HepG2 (cell line): Measurements from ENCODE around the gene P2RX2. TPM values are rescaled to one million over a fixed set of nuclear protein-coding genes. Genes with fewer than 3 reads are reported as not detected.

ENCODE experiments used
- ATAC-seq: fragments of 200-7000 bp; cut with Tn5 transposase; 3 replicates; pipeline ENCODE4 v1.9.1; 2020; ENCODE audit warnings: mild to moderate bottlenecking, moderate library complexity
- BruUV-seq: library from RNA; stranded (reverse); fragments of 400-500 nt; replicated peaks from 2 replicates; lab custom pipeline; 2021; lab: Mats Ljungman, UMichigan
- CTCF ChIA-PET: fragments of 300-600 bp; formaldehyde crosslinking; extraction: SDS; loops from one replicate; lab custom pipeline; 2021; ENCODE audit warnings: low total read pairs, inconsistent platforms, low intra/inter-chr PET ratio; lab: Yijun Ruan, JAX
- POLR2A ChIA-PET: fragments of 350-600 bp; sonication (Branson Sonifier 250); formaldehyde crosslinking; loops from one replicate; lab custom pipeline; 2020; ENCODE audit warnings: antibody characterized with exemption, inconsistent platforms; lab: Yijun Ruan, JAX
- DNase-seq: peaks from one replicate; pipeline ENCODE4 v3.0.0-alpha.2; 2015; ENCODE audit warnings: low spot score
- FAIRE-seq: peaks from 3 replicates; lab custom pipeline; 2011; peaks lifted over from hg19 to GRCh38; lab: Jason Lieb, UNC
- H2AFZ ChIP-seq: one replicate; pipeline ENCODE4 v1.6.1; 2011; ENCODE audit warnings: low read length, inconsistent platforms
- H3K27ac ChIP-seq: fragments of 300-600 bp; 3 replicates; pipeline ENCODE4 v1.8.0; 2011; ENCODE audit warnings: mixed run types, mild to moderate bottlenecking, mixed read lengths, low read length, inconsistent platforms; ENCODE audit not compliant: insufficient read depth; ENCODE audit errors: extremely low read length
- H3K27me3 ChIP-seq, 2 experiments: fragments of 200-600 bp in 1 of 2; 2 replicates in 1 of 2; 3 replicates in 1 of 2; pipeline versions ENCODE4 v1.6.0 to v1.8.0; 2011; ENCODE audit warnings: low read length in 2 of 2, mild to moderate bottlenecking in 2 of 2, moderate library complexity in 2 of 2, inconsistent platforms in 1 of 2; ENCODE audit not compliant: insufficient read depth in 2 of 2, control insufficient read depth in 1 of 2
- H3K36me3 ChIP-seq, 2 experiments: fragments of 200-600 bp in 1 of 2; replicated peaks in 1 of 2; 2 replicates in 1 of 2; 3 replicates in 1 of 2; pipeline versions ENCODE4 v1.5.1 to v1.8.0; 2011; ENCODE audit warnings: low read length in 2 of 2, inconsistent platforms in 1 of 2; ENCODE audit not compliant: insufficient read depth in 2 of 2, control insufficient read depth in 1 of 2
- H3K4me1 ChIP-seq: 2 replicates; pipeline ENCODE4 v1.5.1; 2012; ENCODE audit warnings: low read length, inconsistent platforms; ENCODE audit not compliant: insufficient read depth
- H3K4me2 ChIP-seq: 2 replicates; pipeline ENCODE4 v1.6.0; 2011; ENCODE audit warnings: low read depth, low read length, inconsistent platforms
- H3K4me3 ChIP-seq, 3 experiments: fragments of 200-600 bp in 1 of 3; sonication (generic), shearing (Covaris generic) in 1 of 3; replicated peaks in 1 of 3; 2 replicates each; pipeline ENCODE4 v1.5.1; 2011 to 2016; ENCODE audit warnings: low read length in 3 of 3, inconsistent platforms in 2 of 3, low read depth in 2 of 3, mild to moderate bottlenecking in 2 of 3, control low read depth in 1 of 3, mixed read lengths in 1 of 3; ENCODE audit not compliant: insufficient read depth in 1 of 3
- H3K79me2 ChIP-seq: one replicate; pipeline ENCODE4 v1.6.1; 2011; ENCODE audit warnings: low read length, inconsistent platforms; ENCODE audit not compliant: insufficient read depth
- H3K9ac ChIP-seq: 2 replicates; pipeline ENCODE4 v1.6.0; 2011; ENCODE audit warnings: mild to moderate bottlenecking, low read depth, low read length, inconsistent platforms; ENCODE audit not compliant: insufficient read depth
- H3K9me3 ChIP-seq: 2 replicates; pipeline ENCODE4 v1.5.1; 2012; ENCODE audit warnings: mild to moderate bottlenecking, low read length
- H4K20me1 ChIP-seq: 2 replicates; pipeline ENCODE4 v1.6.0; 2011; ENCODE audit warnings: inconsistent platforms, mild to moderate bottlenecking, low read length, moderate library complexity; ENCODE audit not compliant: insufficient read depth
- AHR ChIP-seq: IDR thresholded peaks from 2 replicates; pipeline ENCODE4 v1.6.1; 2018; ENCODE audit warnings: missing genetic modification reagents, missing compliant biosample characterization
- CTCF ChIP-seq: sonication (generic); formaldehyde crosslinking; IDR thresholded peaks from 2 replicates; pipeline ENCODE4 v1.5.0; 2020; ENCODE audit warnings: mild to moderate bottlenecking, missing genetic modification reagents, moderate library complexity
- FOXJ3 ChIP-seq: sonication (generic); formaldehyde crosslinking; IDR thresholded peaks from 2 replicates; pipeline ENCODE4 v1.4.0; 2020; ENCODE audit warnings: missing genetic modification reagents, mild to moderate bottlenecking, borderline replicate concordance
- GABPA ChIP-seq, 2 experiments: IDR thresholded peaks; 2 replicates each; pipeline ENCODE4 v1.6.1; 2011 to 2016; ENCODE audit warnings: low read depth in 2 of 2, low read length in 1 of 2, missing biosample characterization in 1 of 2, missing genetic modification characterization in 1 of 2
- HDAC1 ChIP-seq: sonication (generic); formaldehyde crosslinking; IDR thresholded peaks from 2 replicates; pipeline ENCODE4 v1.5.1; 2020; ENCODE audit warnings: mild to moderate bottlenecking, missing genetic modification reagents
- HNRNPL ChIP-seq: fragments of 200-400 bp; formaldehyde crosslinking; IDR thresholded peaks from 2 replicates; pipeline ENCODE4 v1.6.1; 2017; ENCODE audit warnings: mild to moderate bottlenecking, low read depth, low read length
- HOXA7 ChIP-seq: sonication (generic); formaldehyde crosslinking; IDR thresholded peaks from 2 replicates; pipeline ENCODE4 v1.8.1; 2022; ENCODE audit warnings: mild to moderate bottlenecking, missing genetic modification reagents, moderate library complexity
- HOXD1 ChIP-seq: sonication (generic); formaldehyde crosslinking; IDR thresholded peaks from 2 replicates; pipeline ENCODE4 v1.5.0; 2020; ENCODE audit warnings: missing genetic modification reagents
- MTA1 ChIP-seq: sonication (generic); formaldehyde crosslinking; IDR thresholded peaks from 2 replicates; pipeline ENCODE4 v1.4.0; 2020; ENCODE audit warnings: missing genetic modification reagents, mild to moderate bottlenecking, borderline replicate concordance
- MXD1 ChIP-seq: sonication (generic); formaldehyde crosslinking; IDR thresholded peaks from 2 replicates; pipeline ENCODE4 v1.4.0; 2020; ENCODE audit warnings: mild to moderate bottlenecking, missing genetic modification reagents
- NR1H2 ChIP-seq: sonication (generic); formaldehyde crosslinking; IDR thresholded peaks from 2 replicates; pipeline ENCODE4 v1.8.1; 2022; ENCODE audit warnings: low read depth, missing genetic modification reagents, borderline replicate concordance
- SIX4 ChIP-seq: sonication (generic); formaldehyde crosslinking; IDR thresholded peaks from 2 replicates; pipeline ENCODE4 v1.4.0; 2020; ENCODE audit warnings: missing genetic modification reagents
- TBX3 ChIP-seq: fragments of 450-650 bp; IDR thresholded peaks from 2 replicates; pipeline ENCODE4 v1.6.1; 2017; ENCODE audit warnings: antibody characterized with exemption, mild to moderate bottlenecking, inconsistent platforms, borderline replicate concordance
- TRAFD1 ChIP-seq: sonication (generic); formaldehyde crosslinking; IDR thresholded peaks from 2 replicates; pipeline ENCODE4 v1.5.1; 2020; ENCODE audit warnings: missing genetic modification reagents, mild to moderate bottlenecking, borderline replicate concordance
- TSC22D2 ChIP-seq: sonication (generic); formaldehyde crosslinking; IDR thresholded peaks from 2 replicates; pipeline ENCODE4 v1.5.1; 2020; ENCODE audit warnings: missing genetic modification reagents, mild to moderate bottlenecking, borderline replicate concordance
- ZSCAN30 ChIP-seq: sonication (generic); formaldehyde crosslinking; IDR thresholded peaks from 2 replicates; pipeline ENCODE4 v1.5.0; 2020; ENCODE audit warnings: mild to moderate bottlenecking, missing genetic modification reagents
- WGBS: methylation state at CpG from one replicate; pipeline ENCODE4 v1.1.6; 2017; ENCODE audit warnings: low lambda C conversion rate; 5-methylcytosine and 5-hydroxymethylcytosine counted together
- in situ Hi-C: cut with HindIII; loops from 2 replicates; pipeline ENCODE4 v1.10.0; 2017; ENCODE audit warnings: low pct_unique_long_range_greater_than_20kb; ENCODE audit not compliant: extremely low pct_ligation_motif_present
- intact Hi-C: fragments of 100-400 bp; cut with micrococcal nuclease; formaldehyde crosslinking; loops from one replicate; pipeline ENCODE4 v1.10.0; 2022; ENCODE audit not compliant: unreplicated experiment
- polyA plus RNA-seq, 8 experiments: library from polyadenylated mRNA; depleted of rRNA in 3 of 8; stranded (reverse) in 7 of 8; unstranded in 1 of 8; fragments of >200 nt; fragmentation: Illumina TruSeq in 4 of 8; extraction: Trizol in 4 of 8; gene quantifications; 2 replicates each; pipeline versions ENCODE4 v1.2.1 to v1.2.3, GENCODE V29; 2011 to 2016; ENCODE audit warnings: low read depth in 4 of 8, missing spikeins in 1 of 8, mixed read lengths in 1 of 8; ENCODE audit not compliant: insufficient read depth in 1 of 8
- total RNA-seq, 5 experiments: library from RNA; depleted of rRNA; stranded (reverse); fragments of >200 nt; fragmentation: Illumina TruSeq; extraction: Trizol; gene quantifications; 2 replicates each; pipeline ENCODE4 v1.2.3, GENCODE V29; 2016; ENCODE audit warnings: low read depth in 1 of 5

Gene P2RX2
- total and polyA plus RNA-seq, 2 of the 13 experiments (the other 11 are each of a cell fraction or from before 2014, with no cell fraction given) = not detected

DNA sequence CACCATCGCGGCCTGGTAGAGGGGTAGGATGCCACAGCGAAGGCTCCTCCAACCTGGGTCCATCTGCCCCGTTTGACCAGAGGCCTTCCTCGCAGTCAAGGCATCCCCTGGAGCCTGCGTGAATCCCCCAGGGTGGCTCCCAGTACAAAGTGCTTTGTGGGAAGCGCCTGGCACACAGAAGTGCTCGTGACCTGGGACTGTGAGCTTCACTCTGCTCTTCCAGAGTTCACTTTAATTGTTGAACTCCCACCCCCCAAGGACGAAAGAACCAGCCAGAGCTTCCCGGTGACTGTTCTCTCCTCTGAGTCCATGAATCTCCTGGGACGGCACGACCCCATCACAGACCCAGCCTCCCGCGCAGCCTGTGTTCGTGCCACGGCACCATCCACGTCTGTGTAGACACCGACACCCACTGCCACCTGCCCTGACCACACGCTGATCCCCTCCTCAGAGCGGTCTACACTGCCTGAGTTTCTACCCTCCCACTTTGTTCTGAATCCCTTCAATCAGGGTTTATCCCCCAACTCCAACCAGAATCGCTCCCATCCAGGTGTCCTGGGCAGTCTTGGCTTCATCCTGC lies 15.9 kb downstream of the P2RX2 start:
- in situ Hi-C loops = no loop called here
- intact Hi-C loops = no loop called here
- Histone ChIP-seq H4K20me1 (no peaks in the 10 kb centered on the region; the same call in 1 of the 2 replicates), H2AFZ (no peak overlapping the region)
- BruUV-seq = no TSS peak
- no peak for FAIRE-seq
- TF ChIP-seq TBX3 (no peak), AHR (CRISPR knock-in tag) (no peak), HDAC1 (CRISPR knock-in tag) (no peak), HNRNPL (no peak), TRAFD1 (CRISPR knock-in tag) (no peak), HOXD1 (CRISPR knock-in tag) (no peak), CTCF (no peak), SIX4 (CRISPR knock-in tag) (no peak), ZSCAN30 (CRISPR knock-in tag) (no peak), HOXA7 (CRISPR knock-in tag) (no peak), FOXJ3 (CRISPR knock-in tag) (no peak), GABPA (IDR thresholded peaks at IDR 0.05; ENCODE audit: low read depth, low read length) (no peak), GABPA (CRISPR knock-in tag; IDR thresholded peaks at IDR 0.05; ENCODE audit: low read depth) (no peak), MXD1 (CRISPR knock-in tag) (no peak), NR1H2 (no peak), MTA1 (CRISPR knock-in tag) (no peak), TSC22D2 (CRISPR knock-in tag) (no peak)
- TF ChIP-seq, all 625 proteins: peak for 0
- H3K36me3 ChIP-seq = peaks cover 41 to 89% of the 10 kb centered on the region in 2 experiments; a peak in 4 of 5 replicates
- no peak overlapping the region for H3K9ac ChIP-seq
- no peaks in the 10 kb centered on the region for H3K27me3 ChIP-seq
- H3K27ac ChIP-seq = no peak overlapping the region
- ATAC-seq (no peak), DNase-seq (no peak)
- H3K4me2 ChIP-seq = no peak overlapping the region
- H3K4me3 ChIP-seq = no peak overlapping the region
- H3K4me1 ChIP-seq = no peaks in the 10 kb centered on the region
- ChIA-PET CTCF (no interaction called here), POLR2A (no interaction called here)
- H3K79me2 ChIP-seq = no peaks in the 10 kb centered on the region
- no peaks in the 10 kb centered on the region for H3K9me3 ChIP-seq
- WGBS = 97% methylated on average over 18 of the region's 21 CpGs
